ENCODE data around the gene SMARCD1. TPM values are rescaled to one million over a fixed set of nuclear protein-coding genes. Genes with fewer than 3 reads are reported as not detected.

SMARCD1 gene
- 71.5 and 76.8 TPM in 2 replicates for total RNA-seq

- Mint-ChIP-seq H3K27ac (peak within 1 kb of the TSS; percentile 93), H3K4me3 (ENCODE audit: low read depth) (peak within 1 kb of the TSS; percentile 88), H3K9me3 (no peaks in the 10 kb centered on the region), H3K4me1 (ENCODE audit: low read depth) (peaks cover 29% of the 10 kb centered on the region), H3K27me3 (ENCODE audit: low read depth) (no peaks in the 10 kb centered on the region), H3K36me3 (ENCODE audit: low read depth) (peaks cover 33% of the 10 kb centered on the region)
- peak; percentile 77 for DNase-seq (ENCODE audit: low spot score)
- intact Hi-C loops (cut with micrococcal nuclease): loop anchor here (1.0 to 5.0 kb wide), 2 partner anchors 26 to 317 kb away; partner anchors contain the start of gene LARP4
These were observed at the start of gene SMARCD1 for GRCh38 chr12:50084775-50085614. SMARCD1 (plus strand) TSS chr12:50085342; CDS start chr12:50085370, 28 bp downstream.

GRCh38 chr12:50038336-50038735, 46.8 kb upstream of the SMARCD1 start:
- peaks cover 18% of the 10 kb centered on the region for H3K27me3 Mint-ChIP-seq (ENCODE audit: low read depth)
- DNase-seq (ENCODE audit: low spot score): no peak
- H3K9me3 Mint-ChIP-seq: no peaks in the 10 kb centered on the region
- no peak overlapping the region for H3K27ac Mint-ChIP-seq
- H3K36me3 Mint-ChIP-seq (ENCODE audit: low read depth): no peaks in the 10 kb centered on the region
- intact Hi-C loops (cut with micrococcal nuclease): no loop called here
- no peak overlapping the region for H3K4me3 Mint-ChIP-seq (ENCODE audit: low read depth)
- H3K4me1 Mint-ChIP-seq (ENCODE audit: low read depth): peaks cover 20% of the 10 kb centered on the region

- Mint-ChIP-seq H3K4me3 (ENCODE audit: low read depth) (no peak overlapping the region), H3K36me3 (ENCODE audit: low read depth) (no peaks in the 10 kb centered on the region), H3K27me3 (ENCODE audit: low read depth) (peaks cover 18% of the 10 kb centered on the region), H3K9me3 (no peaks in the 10 kb centered on the region), H3K27ac (no peak overlapping the region), H3K4me1 (ENCODE audit: low read depth) (peaks cover 30% of the 10 kb centered on the region)
- intact Hi-C loops (cut with micrococcal nuclease): loop anchor here (1.0 kb wide), 2 partner anchors 17 to 31 kb away; no protein-coding TSS in a partner anchor
- peak; percentile 75 for DNase-seq (ENCODE audit: low spot score)
These were observed 45.8 kb upstream of the SMARCD1 start for GRCh38 chr12:50039151-50039835.

GRCh38 chr12:50040657-50041056, 44.5 kb upstream of the SMARCD1 start:
- intact Hi-C loops (cut with micrococcal nuclease): no loop called here
- Mint-ChIP-seq H3K4me3 (ENCODE audit: low read depth) (no peak overlapping the region), H3K27me3 (ENCODE audit: low read depth) (peaks cover 10% of the 10 kb centered on the region), H3K27ac (no peak overlapping the region), H3K9me3 (no peaks in the 10 kb centered on the region), H3K36me3 (ENCODE audit: low read depth) (no peaks in the 10 kb centered on the region), H3K4me1 (ENCODE audit: low read depth) (peaks cover 34% of the 10 kb centered on the region)
- DNase-seq (ENCODE audit: low spot score): no peak

GRCh38 chr12:50041062-50041860, 43.9 kb upstream of the SMARCD1 start:
- Mint-ChIP-seq H3K9me3 (no peaks in the 10 kb centered on the region), H3K27ac (no peak overlapping the region), H3K4me1 (ENCODE audit: low read depth) (peaks cover 34% of the 10 kb centered on the region), H3K4me3 (ENCODE audit: low read depth) (no peak overlapping the region), H3K27me3 (ENCODE audit: low read depth) (peaks cover 5% of the 10 kb centered on the region), H3K36me3 (ENCODE audit: low read depth) (no peaks in the 10 kb centered on the region)
- intact Hi-C loops (cut with micrococcal nuclease): no loop called here
- DNase-seq (ENCODE audit: low spot score): no peak

- no peak for DNase-seq (ENCODE audit: low spot score)
- H3K4me1 Mint-ChIP-seq (ENCODE audit: low read depth): peaks cover 36% of the 10 kb centered on the region
- peak overlapping the region; percentile 53 for H3K27ac Mint-ChIP-seq
- H3K4me3 Mint-ChIP-seq (ENCODE audit: low read depth): no peak overlapping the region
- H3K9me3 Mint-ChIP-seq: no peaks in the 10 kb centered on the region
- intact Hi-C loops (cut with micrococcal nuclease): no loop called here
- no peaks in the 10 kb centered on the region for H3K36me3 Mint-ChIP-seq (ENCODE audit: low read depth)
- no peaks in the 10 kb centered on the region for H3K27me3 Mint-ChIP-seq (ENCODE audit: low read depth)
These were observed 43.2 kb upstream of the SMARCD1 start for GRCh38 chr12:50041962-50042361.

GRCh38 chr12:50042693-50043092, 42.4 kb upstream of the SMARCD1 start:
- peaks cover 36% of the 10 kb centered on the region for H3K4me1 Mint-ChIP-seq (ENCODE audit: low read depth)
- no peaks in the 10 kb centered on the region for H3K9me3 Mint-ChIP-seq
- H3K27ac Mint-ChIP-seq: peak overlapping the region; percentile 26
- H3K27me3 Mint-ChIP-seq (ENCODE audit: low read depth): no peaks in the 10 kb centered on the region
- intact Hi-C loops (cut with micrococcal nuclease): loop anchor here (1.0 kb wide), 1 partner anchor 17 kb away; the partner anchor contains the start of gene RACGAP1
- no peak for DNase-seq (ENCODE audit: low spot score)
- H3K36me3 Mint-ChIP-seq (ENCODE audit: low read depth): no peaks in the 10 kb centered on the region
- H3K4me3 Mint-ChIP-seq (ENCODE audit: low read depth): no peak overlapping the region

GRCh38 chr12:50043308-50043707, 41.8 kb upstream of the SMARCD1 start:
- Mint-ChIP-seq H3K36me3 (ENCODE audit: low read depth) (no peaks in the 10 kb centered on the region), H3K4me1 (ENCODE audit: low read depth) (peaks cover 36% of the 10 kb centered on the region), H3K27me3 (ENCODE audit: low read depth) (no peaks in the 10 kb centered on the region), H3K27ac (peak overlapping the region; percentile 79), H3K9me3 (no peaks in the 10 kb centered on the region), H3K4me3 (ENCODE audit: low read depth) (no peak overlapping the region)
- intact Hi-C loops (cut with micrococcal nuclease): loop anchor here (1.0 kb wide), 1 partner anchor 18 kb away; the partner anchor contains the start of gene RACGAP1
- DNase-seq (ENCODE audit: low spot score): no peak

GRCh38 chr12:50043854-50044253, 41.3 kb upstream of the SMARCD1 start:
- no peak for DNase-seq (ENCODE audit: low spot score)

GRCh38 chr12:50047693-50048250, 37.4 kb upstream of the SMARCD1 start:
- peaks cover 18% of the 10 kb centered on the region for H3K4me1 Mint-ChIP-seq (ENCODE audit: low read depth)
- intact Hi-C loops (cut with micrococcal nuclease): no loop called here
- no peak overlapping the region for H3K27ac Mint-ChIP-seq
- DNase-seq (ENCODE audit: low spot score): no peak
- H3K4me3 Mint-ChIP-seq (ENCODE audit: low read depth): no peak overlapping the region
- peaks cover 33% of the 10 kb centered on the region for H3K27me3 Mint-ChIP-seq (ENCODE audit: low read depth)
- H3K36me3 Mint-ChIP-seq (ENCODE audit: low read depth): no peaks in the 10 kb centered on the region
- H3K9me3 Mint-ChIP-seq: no peaks in the 10 kb centered on the region

More at GRCh38 chr12:50043854-50044253, 41.3 kb upstream of the SMARCD1 start:
- peak overlapping the region; percentile 79 for H3K27ac Mint-ChIP-seq
- H3K4me1 Mint-ChIP-seq (ENCODE audit: low read depth): peaks cover 36% of the 10 kb centered on the region
- H3K9me3 Mint-ChIP-seq: no peaks in the 10 kb centered on the region
- H3K36me3 Mint-ChIP-seq (ENCODE audit: low read depth): no peaks in the 10 kb centered on the region
- H3K27me3 Mint-ChIP-seq (ENCODE audit: low read depth): peaks cover 2% of the 10 kb centered on the region
- intact Hi-C loops (cut with micrococcal nuclease): loop anchor here (1.0 kb wide), 1 partner anchor 19 kb away; the partner anchor contains the start of gene RACGAP1
- H3K4me3 Mint-ChIP-seq (ENCODE audit: low read depth): no peak overlapping the region

GRCh38 chr12:50049254-50050118, 35.7 kb upstream of the SMARCD1 start:
- no peaks in the 10 kb centered on the region for H3K9me3 Mint-ChIP-seq
- peaks cover 4% of the 10 kb centered on the region for H3K4me1 Mint-ChIP-seq (ENCODE audit: low read depth)
- intact Hi-C loops (cut with micrococcal nuclease): no loop called here
- H3K4me3 Mint-ChIP-seq (ENCODE audit: low read depth): no peak overlapping the region
- no peak for DNase-seq (ENCODE audit: low spot score)
- H3K27me3 Mint-ChIP-seq (ENCODE audit: low read depth): peaks cover 38% of the 10 kb centered on the region
- H3K27ac Mint-ChIP-seq: no peak overlapping the region
- H3K36me3 Mint-ChIP-seq (ENCODE audit: low read depth): no peaks in the 10 kb centered on the region
